Measurements from ENCODE around the gene COL23A1. TPM values are rescaled to one million over a fixed set of nuclear protein-coding genes. Genes with fewer than 3 reads are reported as not detected.

COL23A1 gene
- total RNA-seq, 4 donors from 2014 or later: 7.9 to 20.4 (median 12.0) TPM

- WGBS, 2 donors: 84 to 88% methylated on average over 10 of the region's 10 CpGs
- Histone ChIP-seq H3K27ac (no peak overlapping the region), H3K27me3 (no peaks in the 10 kb centered on the region), H3K4me1 (no peaks in the 10 kb centered on the region), H3K4me3 (no peak overlapping the region), H3K36me3 (no peaks in the 10 kb centered on the region), H3K9me3 (no peaks in the 10 kb centered on the region)
- DNase-seq (ENCODE audit: low spot score in 2 of 2): no peak
- TF ChIP-seq CTCF (IDR thresholded peaks at IDR 0.05) (no peak), EP300 (IDR thresholded peaks at IDR 0.05) (no peak), POLR2A (IDR thresholded peaks at IDR 0.05) (no peak)
Observed at GRCh38 chr5:178524093-178524882, 65.9 kb downstream of the COL23A1 start.

- DNase-seq (ENCODE audit: low spot score in 2 of 2): no peak
- H3K27ac ChIP-seq: no peak overlapping the region
Observed at GRCh38 chr5:178522361-178522760, 67.8 kb downstream of the COL23A1 start.

GRCh38 chr5:178520851-178521250 is 69.3 kb downstream of the COL23A1 start:
- H3K36me3 ChIP-seq: no peaks in the 10 kb centered on the region
- DNase-seq (ENCODE audit: low spot score in 2 of 2): no peak
- H3K4me3 ChIP-seq: no peak overlapping the region
- no peaks in the 10 kb centered on the region for H3K27me3 ChIP-seq
- no peaks in the 10 kb centered on the region for H3K4me1 ChIP-seq
- no peak for TF ChIP-seq POLR2A (IDR thresholded peaks at IDR 0.05)
- no peak for TF ChIP-seq CTCF (IDR thresholded peaks at IDR 0.05)
- no peak for TF ChIP-seq EP300 (IDR thresholded peaks at IDR 0.05)
- WGBS, 2 donors: 85 to 92% methylated on average over 4 of the region's 4 CpGs
- no peaks in the 10 kb centered on the region for H3K9me3 ChIP-seq
- no peak overlapping the region for H3K27ac ChIP-seq

More at GRCh38 chr5:178522361-178522760, 67.8 kb downstream of the COL23A1 start:
- no peaks in the 10 kb centered on the region for H3K9me3 ChIP-seq
- H3K4me3 ChIP-seq: no peak overlapping the region
- H3K27me3 ChIP-seq: no peaks in the 10 kb centered on the region
- H3K36me3 ChIP-seq: no peaks in the 10 kb centered on the region
- no peaks in the 10 kb centered on the region for H3K4me1 ChIP-seq
- TF ChIP-seq EP300 (IDR thresholded peaks at IDR 0.05) (no peak), POLR2A (IDR thresholded peaks at IDR 0.05) (no peak), CTCF (IDR thresholded peaks at IDR 0.05) (no peak)
- WGBS, 2 donors: 81 to 90% methylated on average over 14 of the region's 14 CpGs

- no peak overlapping the region for H3K4me3 ChIP-seq
- H3K27me3 ChIP-seq: no peaks in the 10 kb centered on the region
- DNase-seq (ENCODE audit: low spot score in 2 of 2): no peak
- no peak overlapping the region for H3K27ac ChIP-seq
- TF ChIP-seq CTCF (IDR thresholded peaks at IDR 0.05) (no peak), EP300 (IDR thresholded peaks at IDR 0.05) (no peak), POLR2A (IDR thresholded peaks at IDR 0.05) (no peak)
- no peaks in the 10 kb centered on the region for H3K4me1 ChIP-seq
- no peaks in the 10 kb centered on the region for H3K9me3 ChIP-seq
- no peaks in the 10 kb centered on the region for H3K36me3 ChIP-seq
- WGBS, 2 donors: 94% methylated on average over 2 of the region's 2 CpGs
Observed at GRCh38 chr5:178519804-178520203, 70.4 kb downstream of the COL23A1 start.

GRCh38 chr5:178519155-178519554 is 71.0 kb downstream of the COL23A1 start:
- Histone ChIP-seq H3K27ac (no peak overlapping the region), H3K9me3 (peaks cover 0 to 4% (median 0%) of the 10 kb centered on the region in 4 donors), H3K36me3 (no peaks in the 10 kb centered on the region), H3K4me3 (no peak overlapping the region), H3K27me3 (no peaks in the 10 kb centered on the region), H3K4me1 (no peaks in the 10 kb centered on the region)
- TF ChIP-seq POLR2A (IDR thresholded peaks at IDR 0.05): no peak
- TF ChIP-seq CTCF (IDR thresholded peaks at IDR 0.05): no peak
- no peak for TF ChIP-seq EP300 (IDR thresholded peaks at IDR 0.05)
- no peak for DNase-seq (ENCODE audit: low spot score in 2 of 2)
- WGBS, 2 donors: 95 to 98% methylated on average over 3 to 6 of the region's 6 CpGs

Data from tibial nerve (tissue), 4 donors.